GM19455 (cell line): Measurements from ENCODE around the gene SLC12A4.

Experiments
- ATAC-seq: cut with Tn5 transposase; IDR thresholded peaks from one replicate; pipeline ENCODE4 v1.9.1; 2021; ENCODE audit not compliant: unreplicated experiment

The SLC12A4 gene

DNA sequence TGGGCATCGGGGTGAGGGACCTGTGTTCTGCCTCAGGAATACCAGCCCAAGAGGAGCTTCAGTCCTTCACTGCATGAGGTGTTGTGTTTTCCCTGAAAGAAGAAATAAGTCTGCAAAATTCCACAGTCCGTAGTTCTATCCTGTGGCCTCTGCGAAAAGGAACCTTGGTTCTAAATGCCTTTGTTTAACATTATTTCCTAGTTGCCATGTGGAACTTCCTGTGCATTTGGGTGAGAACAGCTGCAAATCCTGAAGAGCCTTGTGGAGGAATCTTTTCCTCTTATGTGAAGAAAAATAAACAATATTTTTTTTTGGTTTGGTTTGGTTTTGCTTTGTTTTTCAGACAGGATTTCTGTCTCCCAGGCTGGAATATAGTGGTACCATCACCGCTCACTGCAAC is 65.6 kb downstream of the SLC12A4 start:
- no peak for ATAC-seq

DNA sequence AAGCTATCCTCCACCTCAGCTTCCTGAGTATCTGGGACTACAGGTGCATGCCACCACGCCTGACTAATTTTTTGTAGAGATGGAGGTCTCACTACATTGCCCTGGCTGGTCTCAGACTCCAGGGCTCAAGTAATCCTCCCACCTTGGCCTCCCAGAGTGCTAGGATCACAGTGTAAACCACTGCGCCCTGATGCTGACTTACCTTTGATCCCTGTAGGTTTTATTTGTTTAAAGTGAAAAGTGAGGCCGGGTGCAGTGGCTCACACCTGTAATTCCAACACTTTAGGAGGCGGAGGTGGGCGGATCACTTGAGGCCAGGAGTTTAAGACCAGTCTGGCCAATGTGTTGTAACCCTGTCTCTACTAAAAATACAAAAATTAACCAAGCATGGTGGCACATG is 66.7 kb downstream of the SLC12A4 start:
- no peak for ATAC-seq

DNA sequence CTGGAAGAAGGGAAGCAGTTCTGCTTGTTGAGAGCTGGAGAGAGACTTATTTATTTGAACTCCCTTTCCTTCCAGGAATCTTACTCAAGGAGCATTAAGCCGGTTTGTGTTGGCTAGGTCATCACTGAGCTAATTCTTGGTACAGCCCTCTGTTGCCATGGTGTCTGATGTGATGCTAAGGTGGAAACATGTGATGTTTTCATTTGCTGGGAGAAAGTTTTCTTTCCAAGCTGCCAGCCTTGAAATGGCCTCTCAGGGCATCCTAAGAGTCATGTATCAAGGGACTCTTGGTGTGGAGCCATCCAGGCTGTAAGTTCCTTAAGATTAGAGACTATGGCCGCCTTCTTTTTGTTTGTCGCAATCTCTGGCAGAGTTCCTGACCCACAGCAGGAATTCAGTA is 71.2 kb downstream of the SLC12A4 start:
- no peak for ATAC-seq

DNA sequence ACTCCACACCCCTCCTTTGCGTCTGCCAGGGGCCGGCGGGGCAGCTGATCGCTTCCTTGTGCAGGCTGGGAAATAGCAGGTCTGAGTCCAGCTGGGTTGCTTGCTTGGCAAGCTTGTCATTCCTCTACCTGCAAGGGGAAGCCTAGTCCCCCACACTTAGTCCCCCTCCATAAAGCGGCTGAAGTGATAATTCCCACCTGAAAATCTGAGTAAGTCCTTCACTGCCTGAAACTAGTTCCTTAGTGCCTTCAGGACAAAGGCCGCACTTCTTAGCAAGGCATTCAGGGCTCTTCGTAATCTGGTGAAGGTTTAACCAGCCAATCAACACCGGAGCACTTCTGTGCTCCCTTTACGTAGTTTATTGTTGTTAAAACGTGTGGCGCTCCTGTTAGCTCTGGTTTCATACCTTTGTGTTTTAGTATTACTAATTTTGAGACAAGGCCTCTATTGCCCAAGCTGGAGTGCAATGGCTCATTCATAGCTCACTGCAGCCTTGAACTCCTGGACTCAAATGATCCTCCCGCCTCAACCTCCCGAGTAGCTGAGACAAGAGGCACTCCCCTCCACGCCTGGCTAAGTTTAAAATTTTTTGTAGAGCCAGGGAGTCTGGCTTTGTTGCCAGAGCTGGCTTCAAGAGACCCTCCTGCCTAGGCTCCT is 74.6 kb downstream of the SLC12A4 start:
- ATAC-seq: no peak
